ENCODE data around the gene NCKAP5. TPM values are rescaled to one million over a fixed set of nuclear protein-coding genes. Genes with fewer than 3 reads are reported as not detected.

NCKAP5 gene
- total RNA-seq, 1 donor from 2014 or later, result 18.4 TPM

- DNase-seq, result no peak
These were observed 236.8 kb downstream of the NCKAP5 start for GRCh38 chr2:133331436-133331835.

GRCh38 chr2:133326652-133327397 lies 241.4 kb downstream of the NCKAP5 start:
- no peak for DNase-seq

DNA sequence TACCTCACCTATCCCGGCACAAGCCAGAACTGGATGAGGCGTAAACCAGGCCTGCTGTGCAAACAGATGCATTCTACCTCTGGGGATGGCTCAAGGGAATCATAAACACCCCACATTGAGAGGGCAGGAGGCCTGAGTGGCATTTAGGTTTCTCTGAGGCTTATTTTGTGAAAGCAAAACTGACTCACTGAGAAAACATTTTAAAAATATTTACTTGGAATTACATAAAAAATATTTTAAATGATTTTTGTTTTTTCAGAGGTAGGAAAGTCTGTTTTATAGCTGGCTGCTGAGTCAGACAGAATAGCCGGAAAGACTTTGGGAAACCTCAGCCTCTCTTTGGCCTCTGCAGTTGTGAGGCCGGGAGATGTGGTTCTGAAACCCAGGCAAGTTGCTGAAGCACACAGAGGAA lies 244.1 kb downstream of the NCKAP5 start:
- peak; percentile 16 for DNase-seq

DNA sequence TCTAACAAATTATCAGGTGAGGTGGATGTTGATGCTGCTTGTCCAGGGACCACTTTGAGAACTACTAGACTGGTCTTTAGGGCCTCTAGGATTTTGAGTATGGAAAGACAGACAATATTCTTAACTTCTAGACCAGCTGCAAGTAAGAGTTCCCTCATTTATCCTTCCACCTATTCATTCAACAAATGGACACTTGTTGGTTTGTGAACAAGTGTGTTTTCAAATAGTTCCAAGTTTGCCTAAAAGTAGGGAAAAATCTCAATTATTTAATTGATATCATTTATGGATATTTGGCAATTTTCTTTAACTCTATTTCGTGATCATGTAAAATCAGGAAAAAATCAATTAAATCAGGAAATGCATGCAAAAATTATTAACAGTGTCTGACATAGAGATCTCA lies 245.4 kb downstream of the NCKAP5 start:
- DNase-seq, result no peak

DNA sequence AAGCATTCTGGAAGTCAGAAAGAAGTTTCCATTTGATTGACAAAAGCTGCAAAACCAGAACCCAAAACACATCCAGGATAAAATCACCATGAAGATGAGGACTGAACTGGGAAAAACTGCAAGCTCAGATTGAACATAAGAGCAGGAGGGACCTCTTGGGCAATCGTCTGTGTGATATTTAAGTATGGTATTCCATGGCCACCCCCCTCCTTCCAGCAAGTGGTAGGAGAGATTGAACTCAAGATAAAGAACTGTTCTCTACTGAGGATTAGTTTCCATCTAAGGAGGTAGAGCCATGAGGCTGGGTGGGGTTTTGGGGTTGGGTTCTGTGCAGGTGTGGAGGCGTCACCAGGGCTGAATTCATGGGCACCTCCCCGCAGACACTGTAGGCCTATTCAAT lies 251.1 kb downstream of the NCKAP5 start:
- no peak for DNase-seq

- no peak for DNase-seq
These were observed 251.7 kb downstream of the NCKAP5 start for GRCh38 chr2:133316557-133316956.

DNA sequence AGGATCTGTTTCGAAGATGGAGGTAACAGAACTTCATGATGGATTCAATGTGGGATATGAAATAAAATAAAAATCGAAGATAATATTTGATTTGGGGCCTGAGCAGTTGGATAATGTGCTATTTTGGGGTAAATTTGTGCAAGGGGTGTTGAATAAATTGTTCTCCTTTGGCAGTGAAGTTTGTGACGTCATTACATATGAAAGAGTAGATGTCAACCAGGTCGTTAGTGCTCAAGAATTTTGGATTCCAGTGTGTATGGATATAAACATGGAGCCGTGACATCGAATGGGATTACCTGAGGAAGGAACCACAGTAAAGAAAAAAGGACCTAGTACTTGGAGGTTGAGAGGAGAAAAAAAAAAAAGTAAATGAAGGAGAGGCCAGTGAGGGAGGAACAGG lies 253.0 kb downstream of the NCKAP5 start:
- DNase-seq, result no peak

- no peak for DNase-seq
These were observed 253.5 kb downstream of the NCKAP5 start for GRCh38 chr2:133314795-133315194.

- DNase-seq, result no peak
These were observed 256.1 kb downstream of the NCKAP5 start for GRCh38 chr2:133312038-133312729.

GRCh38 chr2:133306236-133306635 lies 262.0 kb downstream of the NCKAP5 start:
- DNase-seq, result no peak

- DNase-seq, result no peak
These were observed 263.9 kb downstream of the NCKAP5 start for GRCh38 chr2:133304344-133304743.

GRCh38 chr2:133303150-133303549 lies 265.1 kb downstream of the NCKAP5 start:
- DNase-seq, result no peak

DNA sequence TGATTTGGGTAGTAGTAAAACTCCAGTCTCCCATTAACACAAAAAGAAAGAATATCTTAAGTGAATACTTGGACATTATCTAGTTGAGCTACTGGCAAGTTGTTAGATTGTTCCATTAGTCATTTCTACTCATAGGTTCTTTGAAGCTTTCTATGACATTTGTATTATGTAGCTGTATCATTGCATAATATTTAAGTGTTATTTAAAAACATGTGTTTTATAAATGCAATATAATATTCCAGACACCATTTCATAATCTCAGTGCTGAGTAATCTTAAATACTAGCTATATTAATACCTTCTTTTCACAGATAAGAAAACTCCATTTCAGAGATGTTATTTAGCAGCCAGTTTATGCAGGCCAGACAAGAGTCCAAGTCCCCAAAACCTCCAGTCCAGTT lies 271.9 kb downstream of the NCKAP5 start:
- no peak for DNase-seq

DNA sequence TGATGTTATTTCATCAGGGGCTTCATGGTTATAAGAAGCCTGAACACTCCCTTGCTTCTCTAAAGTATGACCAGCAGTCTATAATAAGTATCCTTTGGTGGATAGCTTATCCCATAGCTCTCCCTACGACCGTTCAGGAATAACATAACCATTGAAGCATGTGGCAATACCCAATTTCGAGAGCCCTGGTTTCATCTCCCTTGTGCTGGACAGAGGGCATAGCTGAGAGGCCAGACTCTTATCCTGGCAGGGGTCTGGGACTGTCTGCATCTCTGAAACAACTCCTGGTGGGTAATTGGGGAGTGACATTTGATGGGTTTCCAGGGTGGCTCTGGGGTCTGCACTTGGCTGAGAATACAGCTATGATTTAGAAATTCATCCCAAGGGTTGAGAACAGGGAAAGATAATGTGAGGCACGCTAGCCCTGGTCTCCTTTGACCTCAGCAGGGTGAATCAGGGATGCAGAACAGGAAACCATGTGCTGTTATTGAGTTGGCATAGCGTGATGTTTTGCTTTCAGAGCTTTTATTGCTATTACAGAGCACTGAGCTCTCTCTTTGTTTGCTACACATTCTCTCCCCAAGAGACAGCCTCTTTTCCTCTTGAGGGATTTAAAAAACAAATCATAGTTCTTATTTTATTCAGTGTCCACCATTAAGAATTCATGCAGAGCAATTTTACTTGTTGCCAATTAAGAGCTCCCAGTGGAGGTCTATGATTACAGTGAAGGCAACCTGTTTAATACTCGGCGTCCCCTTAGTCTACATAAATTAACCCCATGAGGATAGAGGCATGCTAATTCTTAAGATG lies 274.5 kb downstream of the NCKAP5 start:
- no peak for DNase-seq

DNA sequence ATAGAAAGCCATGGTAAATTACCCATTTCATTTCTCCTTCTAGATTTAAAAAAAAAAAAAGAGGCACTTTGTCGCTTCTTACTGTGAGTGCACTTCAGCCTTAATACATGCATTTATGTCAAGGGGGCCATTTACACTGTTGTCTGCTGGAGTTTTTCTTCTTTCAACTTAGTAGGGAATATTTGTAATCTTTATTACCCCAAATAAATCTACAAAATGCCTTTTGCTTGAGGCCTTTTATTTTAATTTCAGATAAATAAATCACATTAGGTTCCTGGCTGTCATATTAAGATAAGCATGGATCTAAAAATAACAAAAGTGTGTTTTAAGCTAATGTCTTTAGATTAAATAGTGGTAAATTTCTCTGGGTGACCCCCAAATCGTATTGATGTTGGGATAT lies 276.0 kb downstream of the NCKAP5 start:
- DNase-seq, result no peak

DNA sequence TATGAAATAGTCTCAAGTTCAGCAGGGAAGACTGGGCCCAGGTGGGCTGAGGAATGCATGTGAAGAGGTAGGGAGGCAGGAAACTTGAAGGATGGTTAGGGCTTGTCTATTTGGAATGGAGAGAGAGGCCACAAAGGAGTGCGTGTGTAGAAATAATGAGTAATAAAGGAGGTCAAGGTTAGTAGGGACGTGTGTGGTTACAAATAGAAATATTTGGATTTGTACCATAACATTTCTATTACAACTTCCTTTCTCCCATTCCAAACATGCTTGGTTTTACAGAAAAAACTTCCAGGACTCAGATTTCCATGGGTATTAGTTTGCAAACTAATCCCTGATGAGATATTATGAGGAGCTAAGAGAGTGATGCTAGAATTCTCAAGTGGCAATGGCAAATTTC lies 280.6 kb downstream of the NCKAP5 start:
- no peak for DNase-seq

GRCh38 chr2:133286326-133286922 lies 281.8 kb downstream of the NCKAP5 start:
- DNase-seq, result no peak

DNA sequence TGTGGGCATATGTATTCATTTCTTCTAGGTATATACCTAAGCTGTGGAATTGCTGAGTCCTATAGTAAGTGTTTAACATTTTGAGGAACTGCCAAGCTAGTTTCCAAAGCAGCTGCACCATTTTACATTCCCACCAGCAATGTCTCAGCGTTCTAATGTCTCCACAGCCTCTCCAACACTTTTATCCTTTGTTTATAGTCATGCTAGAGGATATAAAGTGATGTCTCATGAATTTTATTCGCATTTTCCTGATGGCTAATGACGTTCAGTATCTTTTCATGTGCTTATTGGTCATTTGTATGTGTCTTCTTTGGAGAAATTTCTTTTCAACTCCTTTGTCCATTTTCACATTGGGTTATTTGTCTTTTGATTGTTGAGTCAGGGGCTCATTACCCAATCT lies 295.2 kb downstream of the NCKAP5 start:
- DNase-seq, result no peak

GRCh38 chr2:133271105-133271504 lies 297.2 kb downstream of the NCKAP5 start:
- no peak for DNase-seq

- no peak for DNase-seq
These were observed 297.7 kb downstream of the NCKAP5 start for GRCh38 chr2:133270550-133270949.

- no peak for DNase-seq
These were observed 301.2 kb downstream of the NCKAP5 start for GRCh38 chr2:133266926-133267590.

Data from tongue (tissue), 2 donors.